ENCODE measurements around the gene C11orf52.

- TF ChIP-seq POLR2A (IDR thresholded peaks at IDR 0.05) (no peak), CTCF (IDR thresholded peaks at IDR 0.05 in 8 of 11, conservative IDR thresholded peaks at IDR 0.05 in 3 of 11) (no peak), POLR2AphosphoS5 (IDR thresholded peaks at IDR 0.05) (no peak)
Observed at GRCh38 chr11:111963931-111964340, 45.2 kb downstream of the C11orf52 start.

All from spleen (tissue), 7 donors.